Fibroblast of lung (primary cell): ENCODE results near the gene RAC2. TPM values are rescaled to one million over a fixed set of nuclear protein-coding genes. Genes with fewer than 3 reads are reported as not detected.

Source experiments
- DNase-seq, 2 donors: peaks; one replicate each; pipeline versions ENCODE4 v3.0.0 to v3.0.0-alpha.2; 2010; ENCODE audit warnings: low read depth in 2 of 2
- H2AFZ ChIP-seq: 2 replicates; pipeline ENCODE4 v1.5.1; 2012; ENCODE audit warnings: low read length, control low read depth, inconsistent platforms
- H3K27ac ChIP-seq: 2 replicates; pipeline ENCODE4 v1.5.1; 2011; ENCODE audit warnings: low read length, control low read depth; ENCODE audit not compliant: insufficient read depth
- H3K27me3 ChIP-seq: 2 replicates; pipeline ENCODE4 v1.5.1; 2011; ENCODE audit warnings: mild to moderate bottlenecking, low read length; ENCODE audit not compliant: control insufficient read depth, insufficient read depth
- H3K36me3 ChIP-seq: 2 replicates; pipeline ENCODE4 v1.5.1; 2011; ENCODE audit warnings: low read length; ENCODE audit not compliant: control insufficient read depth, insufficient read depth
- H3K4me1 ChIP-seq: 2 replicates; pipeline ENCODE4 v1.5.1; 2011; ENCODE audit warnings: low read length; ENCODE audit not compliant: control insufficient read depth, insufficient read depth; ENCODE audit errors: extremely low read depth
- H3K4me2 ChIP-seq: 2 replicates; pipeline ENCODE4 v1.5.1; 2011; ENCODE audit warnings: low read length, control low read depth; ENCODE audit not compliant: insufficient read depth; ENCODE audit errors: extremely low read depth
- H3K4me3 ChIP-seq, 4 experiments: fragments of 200-600 bp in 1 of 4; sonication (generic) in 1 of 4; replicated peaks in 1 of 4; 2 replicates each; pipeline ENCODE4 v1.5.1; 2011 to 2016; ENCODE audit warnings: low read length in 4 of 4, low read depth in 3 of 4, mild to moderate bottlenecking in 3 of 4, control low read depth in 2 of 4, inconsistent platforms in 1 of 4, mixed read lengths in 1 of 4; ENCODE audit not compliant: insufficient read depth in 1 of 4; ENCODE audit errors: control extremely low read depth in 1 of 4
- H3K79me2 ChIP-seq: 2 replicates; pipeline ENCODE4 v1.5.1; 2012; ENCODE audit warnings: mild to moderate bottlenecking, low read length, inconsistent platforms; ENCODE audit not compliant: control insufficient read depth, insufficient read depth
- H3K9ac ChIP-seq: 2 replicates; pipeline ENCODE4 v1.5.1; 2011; ENCODE audit warnings: mild to moderate bottlenecking, low read length, control low read depth; ENCODE audit not compliant: insufficient read depth
- H3K9me3 ChIP-seq: 2 replicates; pipeline ENCODE4 v1.5.1; 2012; ENCODE audit warnings: low read depth, low read length; ENCODE audit not compliant: control insufficient read depth, insufficient read depth
- H4K20me1 ChIP-seq: 2 replicates; pipeline ENCODE4 v1.5.1; 2011; ENCODE audit warnings: low read length; ENCODE audit not compliant: control insufficient read depth, insufficient read depth; ENCODE audit errors: extremely low read depth
- EZH2 ChIP-seq: IDR thresholded peaks from 2 replicates; pipeline ENCODE4 v1.5.1; 2012; ENCODE audit warnings: low read length, control low read depth, mild to moderate bottlenecking; ENCODE audit errors: missing control alignments
- polyA minus RNA-seq: library from RNA; depleted of rRNA, polyadenylated mRNA; stranded (reverse); fragments of >200 nt; gene quantifications from 2 replicates; pipeline ENCODE4 v1.2.3, GENCODE V29; 2011; ENCODE audit warnings: low replicate concordance
- polyA plus RNA-seq, 2 donors: library from polyadenylated mRNA; depleted of rRNA in 1 of 2; stranded (reverse) in 1 of 2; unstranded in 1 of 2; fragments of >200 nt; gene quantifications; 2 replicates each; pipeline ENCODE4 v1.2.1, GENCODE V29; 2011 to 2012; ENCODE audit warnings: missing spikeins in 1 of 2
- total RNA-seq: library from RNA; depleted of rRNA; stranded (reverse); fragments of >200 nt; gene quantifications from 2 replicates; pipeline ENCODE4 v1.2.1, GENCODE V29; 2014
- TF ChIP-seq, protein P1 (sequence below), 2 donors: IDR thresholded peaks in 1 of 2; conservative IDR thresholded peaks in 1 of 2; 1 replicate in 1 of 2; 2 replicates in 1 of 2; pipeline ENCODE4 v1.5.1; 2011 to 2012; ENCODE audit warnings: low read length in 2 of 2, control low read depth in 1 of 2, inconsistent platforms in 1 of 2, low read depth in 1 of 2, mild to moderate bottlenecking in 1 of 2

RAC2 gene
- 1.5 and 2.1 TPM in 2 replicates for total RNA-seq
- 10.5 and 10.9 TPM in 2 replicates for polyA plus RNA-seq
- 20.8 and 21.7 TPM in 2 replicates for polyA plus RNA-seq (2012)
- 47.3 and 61.6 TPM in 2 replicates for polyA minus RNA-seq

DNA sequence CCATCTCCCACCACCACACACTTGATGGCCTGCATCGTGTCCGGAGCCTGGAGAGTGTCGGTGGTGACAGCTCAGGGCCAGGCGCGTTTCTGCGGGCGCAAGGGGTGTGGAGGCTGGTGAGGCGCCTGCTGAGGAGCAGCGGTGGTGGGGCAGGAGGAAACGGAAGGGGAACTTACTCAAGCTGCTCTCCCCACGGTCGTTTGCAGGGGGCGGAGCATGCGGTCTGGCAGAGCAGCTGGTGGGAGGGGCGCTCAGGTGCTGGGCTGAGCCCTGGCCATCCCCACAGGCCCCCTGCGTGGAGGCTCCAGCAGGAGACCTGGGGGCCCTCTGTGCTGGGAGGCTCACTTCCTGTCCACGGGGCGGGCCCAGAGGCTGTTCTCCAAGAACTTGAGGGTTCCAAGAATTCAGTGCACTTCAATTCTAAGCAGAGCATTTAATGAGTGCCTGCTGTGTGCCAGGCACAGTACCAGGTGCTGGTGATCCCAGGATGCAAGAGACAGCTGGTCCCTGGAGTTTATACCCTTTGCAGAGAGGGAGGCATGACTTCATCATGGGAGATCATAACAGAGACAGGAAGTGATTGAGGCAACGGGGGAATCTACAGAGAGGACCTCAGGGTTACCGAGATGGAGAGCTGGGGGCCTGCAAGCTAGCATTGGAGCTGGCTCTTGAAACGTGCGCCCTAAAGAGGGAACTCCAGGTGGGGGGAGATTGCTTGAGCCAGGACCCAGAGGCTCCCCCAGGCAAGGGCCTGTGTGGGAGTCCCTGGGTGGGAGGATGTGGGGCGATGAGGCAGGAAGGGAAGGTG is at the start of gene RAC2:
TSS of gene RAC2 (minus strand) at position 156 of the 808 bp plus-strand sequence. CDS start at position 35, 121 bp downstream.
- H3K36me3 ChIP-seq = no peaks in the 10 kb centered on the region
- peak within 1 kb of the TSS; percentile 26 for H3K9ac ChIP-seq
- peak; percentile 41 to 63 for DNase-seq
- no peaks in the 10 kb centered on the region for H3K9me3 ChIP-seq
- no peaks in the 10 kb centered on the region for H3K79me2 ChIP-seq
- H4K20me1 ChIP-seq = no peaks in the 10 kb centered on the region
- H2AFZ ChIP-seq = peak within 1 kb of the TSS; percentile 67
- TF ChIP-seq EZH2 = no peak
- TF ChIP-seq, protein P1, sequence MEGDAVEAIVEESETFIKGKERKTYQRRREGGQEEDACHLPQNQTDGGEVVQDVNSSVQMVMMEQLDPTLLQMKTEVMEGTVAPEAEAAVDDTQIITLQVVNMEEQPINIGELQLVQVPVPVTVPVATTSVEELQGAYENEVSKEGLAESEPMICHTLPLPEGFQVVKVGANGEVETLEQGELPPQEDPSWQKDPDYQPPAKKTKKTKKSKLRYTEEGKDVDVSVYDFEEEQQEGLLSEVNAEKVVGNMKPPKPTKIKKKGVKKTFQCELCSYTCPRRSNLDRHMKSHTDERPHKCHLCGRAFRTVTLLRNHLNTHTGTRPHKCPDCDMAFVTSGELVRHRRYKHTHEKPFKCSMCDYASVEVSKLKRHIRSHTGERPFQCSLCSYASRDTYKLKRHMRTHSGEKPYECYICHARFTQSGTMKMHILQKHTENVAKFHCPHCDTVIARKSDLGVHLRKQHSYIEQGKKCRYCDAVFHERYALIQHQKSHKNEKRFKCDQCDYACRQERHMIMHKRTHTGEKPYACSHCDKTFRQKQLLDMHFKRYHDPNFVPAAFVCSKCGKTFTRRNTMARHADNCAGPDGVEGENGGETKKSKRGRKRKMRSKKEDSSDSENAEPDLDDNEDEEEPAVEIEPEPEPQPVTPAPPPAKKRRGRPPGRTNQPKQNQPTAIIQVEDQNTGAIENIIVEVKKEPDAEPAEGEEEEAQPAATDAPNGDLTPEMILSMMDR (conservative IDR thresholded peaks at IDR 0.05 in 1 of 2, IDR thresholded peaks at IDR 0.05 in 1 of 2; ENCODE audit: low read depth in 1 of 2, low read length in 2 of 2) = no peak
- H3K27me3 ChIP-seq = no peaks in the 10 kb centered on the region
- H3K4me3 ChIP-seq = peak within 1 kb of the TSS; percentile 22 to 39 (median 37)
- peaks cover 9% of the 10 kb centered on the region for H3K4me1 ChIP-seq
- peak within 1 kb of the TSS; percentile 81 for H3K4me2 ChIP-seq
- no peak within 1 kb of the TSS for H3K27ac ChIP-seq

- Histone ChIP-seq H3K36me3 (no peaks in the 10 kb centered on the region), H3K4me1 (no peaks in the 10 kb centered on the region), H4K20me1 (no peaks in the 10 kb centered on the region), H2AFZ (no peak overlapping the region), H3K79me2 (no peaks in the 10 kb centered on the region), H3K9ac (no peak overlapping the region), H3K4me2 (no peak overlapping the region), H3K27ac (no peak overlapping the region), H3K9me3 (no peaks in the 10 kb centered on the region), H3K4me3 (no peak overlapping the region), H3K27me3 (peaks cover 6% of the 10 kb centered on the region)
- no peak for DNase-seq
- TF ChIP-seq, protein P1 (conservative IDR thresholded peaks at IDR 0.05 in 1 of 2, IDR thresholded peaks at IDR 0.05 in 1 of 2; ENCODE audit: low read depth in 1 of 2, low read length in 2 of 2) = no peak
- no peak for TF ChIP-seq EZH2
Measured at GRCh38 chr22:37293172-37293571, 49.1 kb upstream of the RAC2 start.

- Histone ChIP-seq H3K27me3 (peaks cover 6% of the 10 kb centered on the region), H3K4me2 (no peak overlapping the region), H3K4me3 (no peak overlapping the region), H4K20me1 (no peaks in the 10 kb centered on the region), H3K4me1 (no peaks in the 10 kb centered on the region), H3K36me3 (no peaks in the 10 kb centered on the region), H3K9ac (no peak overlapping the region), H3K27ac (no peak overlapping the region), H2AFZ (no peak overlapping the region), H3K9me3 (no peaks in the 10 kb centered on the region), H3K79me2 (no peaks in the 10 kb centered on the region)
- DNase-seq = no peak
- TF ChIP-seq, protein P1 (conservative IDR thresholded peaks at IDR 0.05 in 1 of 2, IDR thresholded peaks at IDR 0.05 in 1 of 2; ENCODE audit: low read depth in 1 of 2, low read length in 2 of 2) = no peak
Measured at GRCh38 chr22:37292641-37293040, 48.6 kb upstream of the RAC2 start.
